ENCODE measurements around the gene SRL.

SRL gene

DNA sequence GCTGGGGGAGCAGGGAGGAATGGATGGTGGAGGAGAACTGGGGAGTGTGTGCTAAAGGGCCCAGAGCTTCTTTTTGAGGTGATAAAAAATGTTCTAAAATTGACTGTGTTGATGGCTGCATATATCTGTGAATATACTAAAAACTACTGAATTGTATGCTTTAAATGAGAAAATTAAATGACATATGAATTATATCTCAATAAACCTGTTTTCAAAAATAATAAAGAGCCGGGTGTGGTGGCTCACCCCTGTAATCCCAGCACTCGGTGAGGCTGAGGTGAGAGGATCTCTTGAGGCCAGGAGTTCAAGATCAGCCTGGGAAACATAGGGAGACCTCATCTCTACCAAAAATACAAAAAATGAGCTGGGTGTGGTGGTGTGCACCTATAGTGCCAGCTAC lies 16.8 kb downstream of the SRL start:
- DNase-seq (ENCODE audit: insufficient read length, low spot score) (no peak), FAIRE-seq (no peak)
- TF ChIP-seq, protein P1, sequence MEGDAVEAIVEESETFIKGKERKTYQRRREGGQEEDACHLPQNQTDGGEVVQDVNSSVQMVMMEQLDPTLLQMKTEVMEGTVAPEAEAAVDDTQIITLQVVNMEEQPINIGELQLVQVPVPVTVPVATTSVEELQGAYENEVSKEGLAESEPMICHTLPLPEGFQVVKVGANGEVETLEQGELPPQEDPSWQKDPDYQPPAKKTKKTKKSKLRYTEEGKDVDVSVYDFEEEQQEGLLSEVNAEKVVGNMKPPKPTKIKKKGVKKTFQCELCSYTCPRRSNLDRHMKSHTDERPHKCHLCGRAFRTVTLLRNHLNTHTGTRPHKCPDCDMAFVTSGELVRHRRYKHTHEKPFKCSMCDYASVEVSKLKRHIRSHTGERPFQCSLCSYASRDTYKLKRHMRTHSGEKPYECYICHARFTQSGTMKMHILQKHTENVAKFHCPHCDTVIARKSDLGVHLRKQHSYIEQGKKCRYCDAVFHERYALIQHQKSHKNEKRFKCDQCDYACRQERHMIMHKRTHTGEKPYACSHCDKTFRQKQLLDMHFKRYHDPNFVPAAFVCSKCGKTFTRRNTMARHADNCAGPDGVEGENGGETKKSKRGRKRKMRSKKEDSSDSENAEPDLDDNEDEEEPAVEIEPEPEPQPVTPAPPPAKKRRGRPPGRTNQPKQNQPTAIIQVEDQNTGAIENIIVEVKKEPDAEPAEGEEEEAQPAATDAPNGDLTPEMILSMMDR (IDR thresholded peaks at IDR 0.05; ENCODE audit: insufficient read depth, missing control alignments), result no peak

- no peak for DNase-seq (ENCODE audit: insufficient read length, low spot score)
- no peak for FAIRE-seq
- TF ChIP-seq, protein P1 (IDR thresholded peaks at IDR 0.05; ENCODE audit: insufficient read depth, missing control alignments), result no peak
Measured at GRCh38 chr16:4220358-4220757, 21.5 kb downstream of the SRL start.

- TF ChIP-seq, protein P1 (IDR thresholded peaks at IDR 0.05; ENCODE audit: insufficient read depth, missing control alignments), result no peak
- DNase-seq (ENCODE audit: insufficient read length, low spot score) (no peak), FAIRE-seq (no peak)
Measured at GRCh38 chr16:4218202-4218601, 23.7 kb downstream of the SRL start.

- FAIRE-seq, result no peak
- TF ChIP-seq, protein P1 (IDR thresholded peaks at IDR 0.05; ENCODE audit: insufficient read depth, missing control alignments), result no peak
- no peak for DNase-seq (ENCODE audit: insufficient read length, low spot score)
Measured at GRCh38 chr16:4217204-4218131, 24.4 kb downstream of the SRL start.

GRCh38 chr16:4216596-4216995 lies 25.3 kb downstream of the SRL start:
- DNase-seq (ENCODE audit: insufficient read length, low spot score), result no peak
- FAIRE-seq, result no peak
- TF ChIP-seq, protein P1 (IDR thresholded peaks at IDR 0.05; ENCODE audit: insufficient read depth, missing control alignments), result no peak

DNA sequence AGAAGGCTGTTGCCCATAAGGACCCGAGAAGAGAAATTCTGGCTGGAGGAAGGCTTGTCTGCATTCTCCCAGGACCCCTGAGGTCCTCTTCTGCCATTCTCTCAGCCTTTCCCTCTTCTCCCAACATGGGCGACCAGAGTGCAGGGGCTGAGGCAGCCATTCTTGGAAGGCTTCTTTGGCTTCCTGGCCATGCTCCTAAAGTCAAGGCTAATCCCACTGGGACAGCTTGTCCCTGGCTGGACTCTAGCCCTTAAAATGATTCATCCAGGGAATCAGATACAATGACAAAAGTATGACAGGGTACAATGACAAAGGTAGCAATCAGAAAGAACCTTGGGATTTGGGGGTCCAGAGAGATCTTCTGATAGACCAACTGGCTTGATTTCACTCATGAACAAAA lies 26.8 kb downstream of the SRL start:
- FAIRE-seq, result no peak
- TF ChIP-seq, protein P1 (IDR thresholded peaks at IDR 0.05; ENCODE audit: insufficient read depth, missing control alignments), result no peak
- no peak for DNase-seq (ENCODE audit: insufficient read length, low spot score)

DNA sequence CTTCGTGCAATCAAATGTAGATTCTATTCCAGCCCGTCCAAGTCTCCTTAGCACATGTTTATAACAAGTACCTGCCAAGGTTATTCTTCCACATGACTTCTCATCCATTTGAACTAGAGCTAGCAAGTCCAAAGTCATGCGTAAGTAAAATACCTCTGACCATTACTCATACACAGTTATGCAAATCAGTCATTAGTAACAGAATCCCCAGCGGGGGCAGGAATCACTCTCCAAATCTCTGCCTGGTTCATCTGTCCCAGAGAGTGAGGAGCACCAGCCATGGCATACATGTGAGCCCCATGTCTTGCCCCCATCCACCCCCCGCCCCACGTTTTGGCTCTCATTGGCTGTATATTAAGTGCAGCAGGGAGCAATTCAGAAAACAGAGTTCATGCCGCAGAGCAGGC lies 27.7 kb downstream of the SRL start:
- TF ChIP-seq, protein P1 (IDR thresholded peaks at IDR 0.05; ENCODE audit: insufficient read depth, missing control alignments), result no peak
- DNase-seq (ENCODE audit: insufficient read length, low spot score) (no peak), FAIRE-seq (no peak)
